NCI-H524 (cell line): Measurements from ENCODE around the gene TRIM7.
"Not testable (repeated sequence)": the region's sequence is repeated elsewhere in the genome, so short reads cannot be mapped to it uniquely, and the experiment has no call there.

Source experiments
- DNase-seq, 2 experiments: peaks; one replicate each; lab custom pipeline; 2025; lab: John Stamatoyannopoulos, UW

The TRIM7 gene

GRCh38 chr5:181233088-181233800 is 28.2 kb upstream of the TRIM7 start:
- no peak for DNase-seq

- no peak for DNase-seq
Measured at GRCh38 chr5:181232593-181232992, 27.6 kb upstream of the TRIM7 start.

- DNase-seq = no peak
Measured at GRCh38 chr5:181231432-181231831, 26.4 kb upstream of the TRIM7 start.

GRCh38 chr5:181230551-181230950 is 25.6 kb upstream of the TRIM7 start:
- no peak for DNase-seq

GRCh38 chr5:181229996-181230395 is 25.0 kb upstream of the TRIM7 start:
- DNase-seq = no peak

GRCh38 chr5:181224390-181225229 is 19.6 kb upstream of the TRIM7 start:
- DNase-seq = no peak

- DNase-seq = no peak
Measured at GRCh38 chr5:181223729-181224389, 18.9 kb upstream of the TRIM7 start.

GRCh38 chr5:181223058-181223728 is 18.2 kb upstream of the TRIM7 start, which contains the start of gene TRIM41:
TRIM41 (plus strand) TSS chr5:181223281; CDS start chr5:181224000, 719 bp downstream.
- DNase-seq = no peak

GRCh38 chr5:181222630-181223057 is 17.6 kb upstream of the TRIM7 start:
- DNase-seq = no peak

GRCh38 chr5:181221792-181222629 is 17.0 kb upstream of the TRIM7 start:
- no peak for DNase-seq

GRCh38 chr5:181221105-181221791 is 16.3 kb upstream of the TRIM7 start:
- no peak for DNase-seq

- DNase-seq = no peak
Measured at GRCh38 chr5:181220178-181220515, 15.2 kb upstream of the TRIM7 start.

GRCh38 chr5:181219262-181220177 is 14.5 kb upstream of the TRIM7 start:
- DNase-seq = no peak

GRCh38 chr5:181218795-181219124 is 13.8 kb upstream of the TRIM7 start:
- no peak for DNase-seq

- DNase-seq = no peak
Measured at GRCh38 chr5:181217803-181218062, 12.7 kb upstream of the TRIM7 start.

GRCh38 chr5:181217111-181217802 is 12.3 kb upstream of the TRIM7 start:
- no peak for DNase-seq

GRCh38 chr5:181215997-181216989 is 11.3 kb upstream of the TRIM7 start:
- no peak for DNase-seq

- not testable (repeated sequence) for DNase-seq
Measured at GRCh38 chr5:181214249-181214648, 9.3 kb upstream of the TRIM7 start.
